HG02981 (cell line): ENCODE measurements around the gene RAC2.

Experiments used
- ATAC-seq: cut with Tn5 transposase; IDR thresholded peaks from one replicate; pipeline ENCODE4 v1.9.1; 2021; ENCODE audit warnings: mild to moderate bottlenecking, moderate library complexity; ENCODE audit not compliant: unreplicated experiment

Gene RAC2

GRCh38 chr22:37178350-37179125, 65.5 kb downstream of the RAC2 start:
- ATAC-seq, result no peak

- ATAC-seq, result no peak
Measured at GRCh38 chr22:37177755-37178154, 66.3 kb downstream of the RAC2 start.

- ATAC-seq, result no peak
Measured at GRCh38 chr22:37177221-37177620, 66.8 kb downstream of the RAC2 start.

GRCh38 chr22:37176464-37177061, 67.5 kb downstream of the RAC2 start:
- no peak for ATAC-seq

GRCh38 chr22:37175414-37176281, 68.4 kb downstream of the RAC2 start:
- ATAC-seq, result no peak
